ENCODE measurements around the gene LRP1.
"Not testable (repeated sequence)": the region's sequence is repeated elsewhere in the genome, so short reads cannot be mapped to it uniquely, and the experiment has no call there.

The LRP1 gene

GRCh38 chr12:57110104-57111030, 17.9 kb upstream of the LRP1 start:
- in situ Hi-C loops (cut with MboI; ENCODE audit: low sequenced_read_pairs) = no loop called here

DNA sequence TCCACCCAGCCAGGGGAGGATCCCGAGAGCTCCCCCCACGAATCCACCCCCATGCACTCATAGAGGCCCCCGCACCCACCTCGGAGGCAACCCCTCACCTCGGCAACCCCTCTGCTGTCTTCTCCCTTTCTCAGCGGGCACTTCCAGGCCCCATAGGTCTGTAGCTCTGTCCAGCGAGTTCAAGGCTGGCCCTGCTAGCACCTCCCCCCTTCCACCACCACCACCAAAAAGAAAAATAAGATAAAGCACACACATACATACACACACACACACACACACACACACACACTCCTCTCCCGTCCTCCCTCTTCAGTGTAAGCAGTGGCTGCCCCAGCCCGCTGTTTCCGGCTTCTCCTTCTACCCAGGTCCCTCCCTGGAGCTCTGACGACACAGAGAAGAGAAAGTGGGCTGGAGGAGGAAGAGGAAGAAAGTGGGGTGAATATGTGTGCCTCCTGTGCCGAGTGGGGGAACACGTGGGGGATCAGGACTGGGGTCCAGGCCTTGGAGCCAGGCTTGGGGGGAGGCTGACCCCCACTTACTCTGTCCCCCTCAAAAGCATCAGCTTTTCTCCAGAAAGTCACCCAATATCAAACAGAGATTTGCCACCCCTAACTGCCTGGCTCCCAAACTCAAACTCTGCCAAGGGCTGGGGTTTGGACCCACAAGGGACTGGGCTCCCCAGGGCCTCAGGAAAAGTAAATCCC, 17.1 kb upstream of the LRP1 start, which contains the start of gene STAT6:
Gene STAT6, minus strand, starts transcription at position 332 of the 704 bp plus-strand sequence. CDS start 3,084 bp downstream, outside the sequence.
- in situ Hi-C loops (cut with MboI; ENCODE audit: low sequenced_read_pairs) = no loop called here

GRCh38 chr12:57112492-57113294, 15.6 kb upstream of the LRP1 start:
- in situ Hi-C loops (cut with MboI; ENCODE audit: low sequenced_read_pairs) = no loop called here

GRCh38 chr12:57116580-57117281, 11.6 kb upstream of the LRP1 start:
- in situ Hi-C loops (cut with MboI; ENCODE audit: low sequenced_read_pairs) = no loop called here

- in situ Hi-C loops (cut with MboI; ENCODE audit: low sequenced_read_pairs) = no loop called here
Measured at GRCh38 chr12:57118711-57119271, 9.5 kb upstream of the LRP1 start.

DNA sequence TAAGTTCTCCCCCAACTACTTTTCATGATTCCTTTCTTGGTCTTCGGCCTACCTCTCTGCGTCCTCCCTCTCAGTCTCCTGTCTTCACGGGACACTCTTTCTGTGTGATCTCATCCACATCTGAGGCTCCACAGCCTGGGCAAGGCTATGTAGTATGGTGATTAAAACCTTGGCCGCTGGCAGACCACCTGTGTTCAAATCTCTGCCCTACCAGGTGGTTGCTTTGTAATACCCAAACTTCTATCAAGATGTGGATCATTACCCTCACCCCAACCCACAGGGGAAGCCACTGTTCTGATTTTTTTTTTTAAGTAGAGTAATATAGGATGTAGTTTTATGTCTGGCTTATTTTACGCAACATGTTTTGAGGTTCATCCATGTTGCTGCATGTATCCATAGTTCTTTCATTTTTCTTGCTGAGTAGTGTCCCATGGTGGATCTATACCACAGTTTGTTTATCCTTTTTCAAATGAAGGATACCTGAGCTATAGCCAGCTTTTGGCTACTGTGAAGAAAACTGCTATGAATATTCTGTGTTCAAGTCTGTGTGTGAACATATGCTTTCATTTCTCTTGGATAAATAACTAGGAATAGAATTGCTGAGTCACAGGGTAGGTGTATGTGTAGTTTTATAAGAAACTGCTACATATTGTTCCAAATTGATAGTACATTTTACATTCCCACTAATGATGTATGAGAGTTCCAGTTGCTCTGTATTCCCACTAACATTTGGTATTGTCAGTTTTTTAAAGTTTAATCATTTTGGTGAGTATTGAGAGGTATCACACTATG, 8.8 kb upstream of the LRP1 start:
- in situ Hi-C loops (cut with MboI; ENCODE audit: low sequenced_read_pairs) = no loop called here

DNA sequence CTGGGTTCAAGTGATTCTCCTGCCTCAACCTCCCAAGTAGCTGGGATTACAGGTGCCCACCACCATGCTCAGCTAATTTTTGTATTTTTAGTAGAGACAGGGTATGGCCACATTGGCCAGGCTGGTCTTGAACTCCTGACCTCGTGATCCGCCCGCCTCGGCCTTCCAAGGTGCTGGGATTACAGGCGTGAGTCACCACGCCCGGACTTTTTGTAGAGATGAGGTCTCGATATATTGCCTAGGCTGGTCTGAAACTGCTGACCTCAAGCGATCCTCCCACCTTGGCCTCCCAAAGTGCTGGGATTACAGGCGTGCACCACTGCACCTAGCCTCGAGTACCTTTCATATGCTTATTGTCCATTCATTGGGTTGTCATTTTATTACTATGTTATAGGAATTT, 7.6 kb upstream of the LRP1 start:
- in situ Hi-C loops (cut with MboI; ENCODE audit: low sequenced_read_pairs) = not testable (repeated sequence)

- in situ Hi-C loops (cut with MboI; ENCODE audit: low sequenced_read_pairs) = no loop called here
Measured at GRCh38 chr12:57123813-57124212, 4.5 kb upstream of the LRP1 start.

- in situ Hi-C loops (cut with MboI; ENCODE audit: low sequenced_read_pairs) = no loop called here
Measured at GRCh38 chr12:57124261-57124877, 3.9 kb upstream of the LRP1 start.

DNA sequence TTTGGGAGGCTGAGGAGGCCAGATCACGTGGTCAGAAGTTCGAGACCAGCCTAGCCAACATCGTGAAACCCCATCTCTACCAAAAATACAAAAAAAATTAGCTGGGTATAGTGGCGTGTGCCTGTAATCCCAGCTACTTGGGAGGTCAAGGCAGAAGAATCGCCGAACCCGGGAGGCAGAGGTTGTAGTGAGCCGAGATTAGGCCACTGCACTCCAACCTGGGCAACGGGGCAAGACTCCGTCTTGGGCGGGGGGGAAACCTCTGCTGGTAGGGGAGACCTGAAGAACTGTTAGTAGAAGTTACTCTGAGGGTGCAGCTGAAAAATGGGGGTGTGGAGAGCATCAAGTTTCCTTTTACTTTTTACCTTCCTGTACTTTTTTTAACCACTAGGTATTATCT, 2.2 kb upstream of the LRP1 start:
- in situ Hi-C loops (cut with MboI; ENCODE audit: low sequenced_read_pairs) = no loop called here

DNA sequence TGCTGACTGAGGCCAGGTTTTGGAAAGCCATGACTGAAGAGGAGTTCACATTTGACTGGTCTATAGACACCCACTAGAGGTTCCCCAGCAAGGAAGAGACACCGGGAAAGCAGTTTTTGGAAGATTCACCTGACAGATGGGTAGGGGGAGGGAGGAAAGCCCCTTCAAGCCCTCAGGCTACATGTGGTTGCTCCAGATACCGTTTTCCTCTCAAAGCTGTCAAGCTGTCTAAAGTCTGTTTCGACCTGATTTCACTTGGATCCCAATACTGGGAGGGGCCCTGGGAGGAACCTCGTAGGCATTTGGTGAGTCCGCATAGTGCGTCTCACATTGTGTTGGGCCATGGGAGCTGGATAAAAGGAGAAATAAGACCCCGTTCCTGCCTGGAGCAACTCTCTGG, 1.7 kb upstream of the LRP1 start:
- in situ Hi-C loops (cut with MboI; ENCODE audit: low sequenced_read_pairs) = no loop called here

DNA sequence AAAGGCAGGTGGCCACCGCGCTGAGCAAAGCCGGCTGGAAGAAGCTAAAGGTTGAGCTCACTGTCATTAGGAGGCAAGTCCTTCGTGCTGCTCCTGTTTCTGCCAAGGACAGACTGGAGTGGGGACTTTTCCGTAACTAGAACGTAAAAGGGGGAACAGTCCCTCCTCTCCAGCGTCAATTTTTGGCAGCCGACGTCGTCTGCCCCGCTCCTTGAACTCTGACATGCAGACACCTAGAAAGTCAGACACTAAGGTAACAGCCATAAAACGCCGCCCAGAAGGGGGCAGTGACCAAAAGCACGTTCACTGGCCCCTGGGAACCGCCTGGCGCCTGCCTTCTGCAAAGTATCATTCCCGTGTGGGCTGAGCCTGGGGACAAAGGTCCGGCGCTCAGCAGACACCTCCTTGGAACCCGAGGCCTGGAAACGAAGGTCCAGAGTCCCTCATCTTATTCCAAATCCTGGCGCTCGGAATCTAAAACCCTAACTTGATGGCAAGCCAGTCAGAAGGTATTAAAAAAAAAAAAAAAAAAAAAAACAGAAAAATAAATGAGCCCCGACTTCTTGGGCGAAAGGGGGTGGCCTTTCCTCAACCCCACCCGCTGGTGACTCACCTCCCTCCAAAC, 1.1 kb upstream of the LRP1 start:
- in situ Hi-C loops (cut with MboI; ENCODE audit: low sequenced_read_pairs) = no loop called here

DNA sequence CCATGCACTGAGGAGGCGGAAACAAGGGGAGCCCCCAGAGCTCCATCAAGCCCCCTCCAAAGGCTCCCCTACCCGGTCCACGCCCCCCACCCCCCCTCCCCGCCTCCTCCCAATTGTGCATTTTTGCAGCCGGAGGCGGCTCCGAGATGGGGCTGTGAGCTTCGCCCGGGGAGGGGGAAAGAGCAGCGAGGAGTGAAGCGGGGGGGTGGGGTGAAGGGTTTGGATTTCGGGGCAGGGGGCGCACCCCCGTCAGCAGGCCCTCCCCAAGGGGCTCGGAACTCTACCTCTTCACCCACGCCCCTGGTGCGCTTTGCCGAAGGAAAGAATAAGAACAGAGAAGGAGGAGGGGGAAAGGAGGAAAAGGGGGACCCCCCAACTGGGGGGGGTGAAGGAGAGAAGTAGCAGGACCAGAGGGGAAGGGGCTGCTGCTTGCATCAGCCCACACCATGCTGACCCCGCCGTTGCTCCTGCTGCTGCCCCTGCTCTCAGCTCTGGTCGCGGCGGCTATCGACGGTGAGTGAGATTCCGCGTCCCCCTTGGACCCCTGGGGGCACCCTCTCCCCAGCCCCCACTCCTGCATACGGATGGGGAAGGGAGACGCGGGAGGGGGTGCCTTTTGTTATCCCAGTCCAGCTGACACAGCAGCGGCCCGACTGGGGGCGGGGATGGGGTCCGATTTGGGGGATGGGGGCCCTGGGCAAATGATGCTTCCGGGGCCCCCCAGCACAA, 400 bp downstream of the LRP1 start:
- in situ Hi-C loops (cut with MboI; ENCODE audit: low sequenced_read_pairs) = no loop called here

GRCh38 chr12:57129321-57129842, 1.1 kb downstream of the LRP1 start:
- in situ Hi-C loops (cut with MboI; ENCODE audit: low sequenced_read_pairs) = no loop called here

DNA sequence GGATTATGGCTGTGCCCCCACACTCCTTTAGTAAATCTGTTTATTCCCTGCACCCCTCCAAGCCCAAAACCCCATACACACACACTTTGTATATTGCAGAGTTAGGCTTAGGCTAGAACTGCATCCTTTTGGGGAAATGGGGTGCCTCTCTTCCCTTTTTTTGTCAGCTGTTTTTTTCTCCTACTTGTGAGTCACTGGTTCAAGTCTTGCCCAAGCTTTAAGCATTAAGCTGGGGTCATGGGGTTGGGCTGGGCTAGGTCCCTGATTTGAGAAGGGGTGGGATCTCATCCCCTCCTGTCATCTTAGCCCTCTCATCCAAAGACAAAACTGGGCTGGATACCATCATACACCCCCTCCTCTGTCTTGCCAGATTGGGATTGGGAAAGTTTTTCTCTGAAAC, 1.6 kb downstream of the LRP1 start:
- in situ Hi-C loops (cut with MboI; ENCODE audit: low sequenced_read_pairs) = no loop called here

- in situ Hi-C loops (cut with MboI; ENCODE audit: low sequenced_read_pairs) = no loop called here
Measured at GRCh38 chr12:57130941-57131340, 2.7 kb downstream of the LRP1 start.

GRCh38 chr12:57131896-57132744, 3.8 kb downstream of the LRP1 start:
- in situ Hi-C loops (cut with MboI; ENCODE audit: low sequenced_read_pairs) = no loop called here

All from hTERT RPE-1 (cell line).